Right ventricle myocardium inferior (tissue), 1 donor: Measurements from ENCODE around the gene CNGA1. TPM values are rescaled to one million over a fixed set of nuclear protein-coding genes. Genes with fewer than 3 reads are reported as not detected.
A peak's percentile ranks its signal among the peaks of the same experiment; 100 is the strongest.

Experiments used
- ATAC-seq: fragments of 200-7000 bp; cut with Tn5 transposase; one replicate; pipeline ENCODE4 v1.9.1; 2020; ENCODE audit warnings: mild to moderate bottlenecking, moderate library complexity
- DNase-seq: peaks from one replicate; pipeline ENCODE4 v3.0.0; 2021; ENCODE audit errors: missing footprints
- intact Hi-C: fragments of 100-400 bp; cut with DNase I; formaldehyde crosslinking; loops from one replicate; pipeline ENCODE4 v1.11.0; 2022
- long read RNA-seq: library from polyadenylated mRNA; unstranded; transcript quantifications from one replicate; pipeline ENCODE4 v2.0.0, GENCODE V29; 2021
- total RNA-seq: library from RNA; stranded (reverse); fragmentation: NEBNext Ultra II Directional; extraction: Animal tissue kit (Norgen Biotek cat#: 25700); gene quantifications from one replicate; pipeline ENCODE4 v1.2.1, GENCODE V29; 2021
- donor health status: DM: no; HTN: yes; CAD: no; lungs with severe emphysema.

Gene CNGA1
- not detected for total RNA-seq
- long read RNA-seq = 0 reads

GRCh38 chr4:48016141-48017107 lies at the start of gene CNGA1, which contains the start of gene NIPAL1:
Gene CNGA1 (minus strand): TSS chr4:48016681. CDS start chr4:47952689, 63,992 bp downstream.
Gene NIPAL1 (plus strand): TSS chr4:48016772. CDS start chr4:48016840, 68 bp downstream.
- ATAC-seq (peak; percentile 97), DNase-seq (peak; percentile 82)
- intact Hi-C loops = loop anchor here (5.0 kb wide), 1 partner anchor 66 kb away; no protein-coding TSS in a partner anchor

GRCh38 chr4:48065587-48066052 lies 49.1 kb upstream of the CNGA1 start:
- ATAC-seq = no peak
- intact Hi-C loops = no loop called here

GRCh38 chr4:48064349-48064748 lies 47.9 kb upstream of the CNGA1 start:
- DNase-seq (no peak), ATAC-seq (no peak)
- intact Hi-C loops = no loop called here

More at GRCh38 chr4:48065587-48066052, 49.1 kb upstream of the CNGA1 start:
- DNase-seq = no peak

- DNase-seq = no peak
- intact Hi-C loops = no loop called here
- ATAC-seq = no peak
Observed at GRCh38 chr4:48058617-48059530, 42.4 kb upstream of the CNGA1 start.

GRCh38 chr4:48051078-48051477 lies 34.6 kb upstream of the CNGA1 start:
- DNase-seq (no peak), ATAC-seq (no peak)
- intact Hi-C loops = no loop called here

GRCh38 chr4:48049483-48049882 lies 33.0 kb upstream of the CNGA1 start:
- no peak for DNase-seq
- ATAC-seq = no peak
- intact Hi-C loops = no loop called here

- ATAC-seq (peak; percentile 94), DNase-seq (no peak)
- intact Hi-C loops = no loop called here
Observed at GRCh38 chr4:48047896-48048295, 31.4 kb upstream of the CNGA1 start.

GRCh38 chr4:48047421-48047844 lies 31.0 kb upstream of the CNGA1 start:
- ATAC-seq = peak; percentile 33
- no peak for DNase-seq
- intact Hi-C loops = no loop called here

- intact Hi-C loops = no loop called here
- ATAC-seq = no peak
- no peak for DNase-seq
Observed at GRCh38 chr4:48046059-48046458, 29.6 kb upstream of the CNGA1 start.

GRCh38 chr4:48044298-48044697 lies 27.8 kb upstream of the CNGA1 start:
- ATAC-seq (no peak), DNase-seq (no peak)
- intact Hi-C loops = no loop called here

- intact Hi-C loops = no loop called here
- ATAC-seq = no peak
- no peak for DNase-seq
Observed at GRCh38 chr4:48043504-48043903, 27.0 kb upstream of the CNGA1 start.

- ATAC-seq = no peak
- DNase-seq = no peak
- intact Hi-C loops = no loop called here
Observed at GRCh38 chr4:48042979-48043461, 26.5 kb upstream of the CNGA1 start.

- ATAC-seq (no peak), DNase-seq (no peak)
- intact Hi-C loops = no loop called here
Observed at GRCh38 chr4:48041535-48042137, 25.2 kb upstream of the CNGA1 start.

- no peak for DNase-seq
- ATAC-seq = no peak
- intact Hi-C loops = no loop called here
Observed at GRCh38 chr4:48039561-48039960, 23.1 kb upstream of the CNGA1 start.

GRCh38 chr4:48038666-48039065 lies 22.2 kb upstream of the CNGA1 start:
- intact Hi-C loops = no loop called here
- ATAC-seq = no peak
- no peak for DNase-seq

GRCh38 chr4:48037117-48037462 lies 20.6 kb upstream of the CNGA1 start:
- ATAC-seq (no peak), DNase-seq (no peak)
- intact Hi-C loops = no loop called here

GRCh38 chr4:48035952-48036351 lies 19.5 kb upstream of the CNGA1 start:
- intact Hi-C loops = no loop called here
- DNase-seq (no peak), ATAC-seq (no peak)

GRCh38 chr4:48033825-48034413 lies 17.4 kb upstream of the CNGA1 start:
- DNase-seq (no peak), ATAC-seq (no peak)
- intact Hi-C loops = no loop called here
